GM12875 (cell line): Measurements from ENCODE around the gene H2BK1.

Experiments
- H3K4me3 ChIP-seq: one replicate; pipeline ENCODE4 v1.5.1; 2011; ENCODE audit warnings: low read depth, low read length, control low read depth
- CTCF ChIP-seq: IDR thresholded peaks from 2 replicates; pipeline ENCODE4 v1.5.1; 2011; ENCODE audit warnings: low read depth, mild to moderate bottlenecking, control low read depth, inconsistent platforms, low read length, moderate library complexity, borderline replicate concordance; ENCODE audit not compliant: insufficient read depth

H2BK1 gene

DNA sequence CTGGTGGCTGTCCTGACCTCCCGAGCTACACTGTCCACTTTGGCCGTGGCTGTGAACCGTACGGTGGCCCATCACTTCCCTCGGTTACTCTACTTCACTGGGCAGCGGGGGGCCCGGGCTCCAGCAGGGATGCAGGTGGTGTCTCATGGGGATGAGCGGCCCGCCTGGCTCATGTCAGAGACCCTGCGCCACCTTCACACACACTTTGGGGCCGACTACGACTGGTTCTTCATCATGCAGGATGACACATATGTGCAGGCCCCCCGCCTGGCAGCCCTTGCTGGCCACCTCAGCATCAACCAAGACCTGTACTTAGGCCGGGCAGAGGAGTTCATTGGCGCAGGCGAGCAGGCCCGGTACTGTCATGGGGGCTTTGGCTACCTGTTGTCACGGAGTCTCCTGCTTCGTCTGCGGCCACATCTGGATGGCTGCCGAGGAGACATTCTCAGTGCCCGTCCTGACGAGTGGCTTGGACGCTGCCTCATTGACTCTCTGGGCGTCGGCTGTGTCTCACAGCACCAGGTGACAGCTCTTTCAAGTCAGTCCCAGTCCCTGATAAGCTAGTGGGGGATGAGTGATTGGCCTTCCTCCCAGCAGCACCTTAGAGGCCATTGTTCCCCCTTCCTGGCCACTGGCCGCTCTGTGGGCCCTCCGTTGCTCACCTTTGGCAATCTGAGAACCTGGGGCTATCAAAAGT lies 25.0 kb upstream of the H2BK1 start:
- TF ChIP-seq CTCF, result no peak

DNA sequence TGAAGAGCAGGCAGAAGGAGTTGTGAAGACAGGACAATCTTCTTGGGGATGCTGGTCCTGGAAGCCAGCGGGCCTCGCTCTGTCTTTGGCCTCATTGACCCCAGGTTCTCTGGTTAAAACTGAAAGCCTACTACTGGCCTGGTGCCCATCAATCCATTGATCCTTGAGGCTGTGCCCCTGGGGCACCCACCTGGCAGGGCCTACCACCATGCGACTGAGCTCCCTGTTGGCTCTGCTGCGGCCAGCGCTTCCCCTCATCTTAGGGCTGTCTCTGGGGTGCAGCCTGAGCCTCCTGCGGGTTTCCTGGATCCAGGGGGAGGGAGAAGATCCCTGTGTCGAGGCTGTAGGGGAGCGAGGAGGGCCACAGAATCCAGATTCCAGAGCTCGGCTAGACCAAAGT lies 23.5 kb upstream of the H2BK1 start:
- peak overlapping the region; percentile 71 for H3K4me3 ChIP-seq
- TF ChIP-seq CTCF, result no peak

More for the DNA sequence above, 25.0 kb upstream of the H2BK1 start:
- H3K4me3 ChIP-seq, result no peak overlapping the region

GRCh38 chr7:151232917-151233701 lies 22.8 kb upstream of the H2BK1 start:
- H3K4me3 ChIP-seq, result peak overlapping the region; percentile 71
- TF ChIP-seq CTCF, result no peak

GRCh38 chr7:151232091-151232916 lies 22.0 kb upstream of the H2BK1 start, which contains the start of gene CHPF2:
Gene CHPF2, plus strand, starts transcription at chr7:151232483. Its CDS starts 1,529 bp downstream, at chr7:151234012.
- H3K4me3 ChIP-seq, result peak within 1 kb of the TSS; percentile 71
- TF ChIP-seq CTCF, result no peak

DNA sequence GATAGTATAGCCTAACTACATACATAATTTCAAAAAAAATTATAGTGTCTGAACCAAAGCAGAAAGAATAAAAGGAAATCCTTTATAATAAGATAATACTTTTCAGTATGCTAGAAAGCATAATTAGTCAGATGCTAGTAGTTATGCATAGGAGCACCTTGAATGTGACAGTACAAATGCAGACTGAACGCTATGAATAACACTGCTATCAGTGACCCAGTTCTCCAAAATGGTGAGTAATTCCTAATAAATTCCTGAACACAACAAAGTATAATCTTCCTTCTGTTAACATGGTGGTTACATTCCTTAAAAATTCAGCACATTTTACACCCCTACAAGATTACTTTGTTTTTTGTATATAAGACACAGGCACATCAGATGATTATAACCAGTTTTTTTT lies 20.8 kb upstream of the H2BK1 start:
- TF ChIP-seq CTCF, result no peak
- H3K4me3 ChIP-seq, result no peak overlapping the region

DNA sequence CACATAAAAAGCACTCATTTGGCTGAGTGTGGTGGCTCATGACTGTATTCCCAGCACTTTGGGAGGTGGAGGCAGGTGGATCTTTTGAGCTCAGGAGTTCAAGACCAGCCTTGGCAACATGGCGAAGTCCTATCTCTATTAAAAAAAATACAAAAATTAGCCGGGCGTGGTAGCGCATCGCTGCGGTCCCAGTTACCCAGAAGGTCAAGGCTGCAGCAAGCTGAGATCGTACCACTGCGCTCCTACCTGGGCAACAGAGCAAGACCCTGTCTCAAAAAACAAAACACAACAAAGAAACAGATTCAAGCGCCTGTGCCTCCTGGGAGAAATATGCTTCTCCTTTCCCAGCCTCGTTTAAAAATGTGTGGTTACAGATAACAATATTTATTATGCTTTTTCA lies 19.0 kb upstream of the H2BK1 start:
- TF ChIP-seq CTCF, result no peak
- no peak overlapping the region for H3K4me3 ChIP-seq
